ENCODE results near the gene ERFL.

DNA sequence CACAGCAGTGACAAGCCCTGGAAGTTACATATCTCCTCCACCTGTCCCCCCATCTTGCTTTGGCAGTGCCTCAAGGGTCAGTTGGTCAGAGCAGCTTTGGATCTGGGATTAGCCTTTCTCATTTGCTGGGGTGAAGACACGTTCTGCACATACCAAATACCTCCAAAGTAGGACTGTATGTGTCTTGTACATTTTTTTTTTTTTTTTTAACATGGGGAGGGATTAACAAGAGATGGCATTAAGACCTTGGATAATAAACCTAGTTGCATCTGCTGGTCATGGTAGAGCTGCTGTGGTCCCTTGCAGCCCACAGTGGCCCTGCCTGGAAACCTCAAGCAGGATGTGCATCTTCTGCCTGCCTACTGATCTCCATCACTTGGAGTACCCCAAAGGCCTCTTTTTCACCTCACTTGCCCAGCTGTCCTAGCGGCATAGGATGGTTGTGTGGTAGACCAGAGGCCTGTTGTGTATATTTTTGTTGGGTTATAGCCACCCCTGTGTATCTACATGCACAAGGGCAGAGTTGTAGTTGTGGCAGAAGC, 65.7 kb downstream of the ERFL start:
- TF ChIP-seq CTCF (IDR thresholded peaks at IDR 0.05) (no peak), POLR2A (IDR thresholded peaks at IDR 0.05) (no peak)
